CD14-positive monocyte (primary cell): ENCODE measurements around the gene TECPR1. TPM values are rescaled to one million over a fixed set of nuclear protein-coding genes. Genes with fewer than 3 reads are reported as not detected.

Source experiments
- DNase-seq, 3 donors: peaks; one replicate each; pipeline ENCODE4 v3.0.0-alpha.2; 2011 to 2022
- H2AFZ ChIP-seq: 2 replicates; pipeline ENCODE4 v1.6.0; 2012; ENCODE audit warnings: mild to moderate bottlenecking, low read depth, low read length, inconsistent platforms; ENCODE audit not compliant: insufficient read depth, poor library complexity, severe bottlenecking
- H3K27ac ChIP-seq, 2 donors: 1 replicate in 1 of 2; 2 replicates in 1 of 2; pipeline ENCODE4 v1.5.1; 2012 to 2013; ENCODE audit warnings: low read length in 2 of 2, control low read depth in 1 of 2, inconsistent platforms in 1 of 2, low read depth in 1 of 2, mild to moderate bottlenecking in 1 of 2
- H3K27me3 ChIP-seq, 2 donors: one replicate each; pipeline versions ENCODE4 v1.6.0 to v1.6.1; 2011 to 2013; ENCODE audit warnings: low read length in 2 of 2; ENCODE audit not compliant: control insufficient read depth in 2 of 2, insufficient read depth in 2 of 2
- H3K36me3 ChIP-seq, 2 donors: replicated peaks in 1 of 2; 1 replicate in 1 of 2; 2 replicates in 1 of 2; pipeline versions ENCODE4 v1.5.1 to v1.6.1; 2012 to 2013; ENCODE audit warnings: low read length in 2 of 2, control low read depth in 1 of 2, inconsistent platforms in 1 of 2, mild to moderate bottlenecking in 1 of 2; ENCODE audit not compliant: insufficient read depth in 2 of 2, control insufficient read depth in 1 of 2
- H3K4me1 ChIP-seq, 2 donors: 1 replicate in 1 of 2; 2 replicates in 1 of 2; pipeline versions ENCODE4 v1.5.1 to v1.6.1; 2012 to 2013; ENCODE audit warnings: low read length in 2 of 2, control low read depth in 1 of 2, inconsistent platforms in 1 of 2, mild to moderate bottlenecking in 1 of 2, moderate library complexity in 1 of 2; ENCODE audit not compliant: insufficient read depth in 2 of 2, control insufficient read depth in 1 of 2
- H3K4me2 ChIP-seq: replicated peaks from 2 replicates; pipeline ENCODE3; 2012; ENCODE audit warnings: low read length, moderate library complexity, mild to moderate bottlenecking; ENCODE audit not compliant: poor library complexity, severe bottlenecking; ENCODE audit errors: extremely low read depth
- H3K4me3 ChIP-seq, 3 experiments: fragments of 200-600 bp in 1 of 3; sonication (generic) in 1 of 3; replicated peaks in 1 of 3; 1 replicate in 2 of 3; 2 replicates in 1 of 3; pipeline ENCODE4 v1.5.1; 2011 to 2013; ENCODE audit warnings: low read length in 3 of 3, mild to moderate bottlenecking in 3 of 3, control low read depth in 2 of 3, low read depth in 2 of 3, inconsistent platforms in 1 of 3, moderate library complexity in 1 of 3
- H3K79me2 ChIP-seq: 2 replicates; pipeline ENCODE4 v1.6.0; 2012; ENCODE audit warnings: mild to moderate bottlenecking, control low read depth, inconsistent platforms, low read length, moderate library complexity; ENCODE audit not compliant: insufficient read depth
- H3K9ac ChIP-seq: 2 replicates; pipeline ENCODE4 v1.6.0; 2017; ENCODE audit warnings: low read length, mild to moderate bottlenecking; ENCODE audit not compliant: insufficient read depth, poor library complexity, severe bottlenecking
- H3K9me3 ChIP-seq, 2 donors: replicated peaks in 1 of 2; 1 replicate in 1 of 2; 2 replicates in 1 of 2; pipeline versions ENCODE4 v1.5.1 to v1.6.1; 2012 to 2013; ENCODE audit warnings: low read length in 2 of 2, control low read depth in 1 of 2; ENCODE audit not compliant: control insufficient read depth in 1 of 2, insufficient read depth in 1 of 2
- H4K20me1 ChIP-seq: 2 replicates; pipeline ENCODE4 v1.6.0; 2012; ENCODE audit warnings: mild to moderate bottlenecking, low read length, control low read depth, moderate library complexity; ENCODE audit not compliant: insufficient read depth
- H3K27ac Mint-ChIP-seq, 7 donors: one replicate each; pipeline ENCODE4 v1.8.0; 2020; ENCODE audit warnings: mild to moderate bottlenecking in 7 of 7, mixed read lengths in 7 of 7, moderate library complexity in 6 of 7, inconsistent platforms in 2 of 7
- H3K27me3 Mint-ChIP-seq, 3 donors: one replicate each; pipeline ENCODE4 v1.8.0; 2021 to 2022; ENCODE audit warnings: low read depth in 3 of 3, mild to moderate bottlenecking in 3 of 3, mixed read lengths in 3 of 3, moderate library complexity in 3 of 3, inconsistent platforms in 1 of 3
- H3K36me3 Mint-ChIP-seq, 2 donors: one replicate each; pipeline ENCODE4 v1.8.0; 2020; ENCODE audit warnings: mixed read lengths in 2 of 2, inconsistent platforms in 1 of 2, mild to moderate bottlenecking in 1 of 2
- H3K4me1 Mint-ChIP-seq: one replicate; pipeline ENCODE4 v1.8.0; 2020; ENCODE audit warnings: mild to moderate bottlenecking, mixed read lengths
- H3K4me3 Mint-ChIP-seq, 2 donors: one replicate each; pipeline ENCODE4 v1.8.0; 2020; ENCODE audit warnings: mild to moderate bottlenecking in 2 of 2, mixed read lengths in 2 of 2, moderate library complexity in 1 of 2
- H3K9me3 Mint-ChIP-seq, 7 donors: one replicate each; pipeline ENCODE4 v1.8.0; 2020 to 2022; ENCODE audit warnings: mixed read lengths in 7 of 7, mild to moderate bottlenecking in 6 of 7, moderate library complexity in 6 of 7, inconsistent platforms in 2 of 7
- WGBS: methylation state at CpG from one replicate; pipeline ENCODE4 v1.1.5; 2013; ENCODE audit warnings: missing lambda C conversion rate; ENCODE audit not compliant: insufficient coverage; 5-methylcytosine and 5-hydroxymethylcytosine counted together
- intact Hi-C, 2 donors: fragments of 100-400 bp; cut with micrococcal nuclease; formaldehyde crosslinking; loops; one replicate each; pipeline versions ENCODE4 v1.15.0 to v1.15.1; 2023
- polyA plus RNA-seq, 3 donors: library from polyadenylated mRNA; depleted of rRNA in 1 of 3; unstranded in 2 of 3; stranded (reverse) in 1 of 3; fragments of 300-500 nt in 2 of 3; fragments of >200 nt in 1 of 3; fragmentation: Illumina TruSeq in 2 of 3; gene quantifications; 1 replicate in 2 of 3; 2 replicates in 1 of 3; pipeline ENCODE4 v1.2.3, GENCODE V29; 2012 to 2021
- TF ChIP-seq, protein P1 (sequence below): fragments of 200-600 bp; IDR thresholded peaks from one replicate; pipeline ENCODE4 v1.8.0; 2022; ENCODE audit warnings: antibody characterized with exemption, mild to moderate bottlenecking

TECPR1 gene
- polyA plus RNA-seq, 3 donors, result 5.7 to 20.0 (median 10.2) TPM

DNA sequence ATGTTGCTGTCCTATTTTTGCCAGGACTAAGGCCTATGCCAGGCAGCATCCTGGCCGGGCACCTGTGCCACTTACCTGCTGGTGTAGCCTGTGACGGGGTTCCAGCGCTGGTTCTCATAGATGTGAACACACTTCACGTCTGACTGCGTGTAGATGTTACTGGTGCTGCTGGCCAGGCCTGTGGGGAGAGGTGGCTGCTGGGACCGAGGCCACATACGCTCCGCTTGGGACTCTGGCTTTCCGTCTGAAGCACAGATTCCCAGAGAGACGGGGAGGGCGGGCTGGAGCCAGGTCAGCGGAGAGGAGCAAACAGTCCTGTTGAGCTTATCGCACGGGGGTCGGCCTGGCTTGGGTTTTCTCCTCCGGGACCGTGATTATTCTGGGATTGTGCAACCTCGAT, 24.1 kb downstream of the TECPR1 start:
- H3K4me1 Mint-ChIP-seq, result no peaks in the 10 kb centered on the region
- Histone ChIP-seq H3K4me2 (no peak overlapping the region), H3K27ac (no peak overlapping the region), H3K9ac (no peak overlapping the region), H3K27me3 (no peaks in the 10 kb centered on the region), H3K4me3 (no peak overlapping the region), H3K9me3 (no peaks in the 10 kb centered on the region), H3K79me2 (no peaks in the 10 kb centered on the region), H4K20me1 (no peaks in the 10 kb centered on the region), H3K4me1 (no peaks in the 10 kb centered on the region), H3K36me3 (peaks cover 64 to 84% of the 10 kb centered on the region in 2 donors), H2AFZ (no peak overlapping the region)
- DNase-seq, result no peak
- no peak overlapping the region for H3K27ac Mint-ChIP-seq
- TF ChIP-seq, protein P1, sequence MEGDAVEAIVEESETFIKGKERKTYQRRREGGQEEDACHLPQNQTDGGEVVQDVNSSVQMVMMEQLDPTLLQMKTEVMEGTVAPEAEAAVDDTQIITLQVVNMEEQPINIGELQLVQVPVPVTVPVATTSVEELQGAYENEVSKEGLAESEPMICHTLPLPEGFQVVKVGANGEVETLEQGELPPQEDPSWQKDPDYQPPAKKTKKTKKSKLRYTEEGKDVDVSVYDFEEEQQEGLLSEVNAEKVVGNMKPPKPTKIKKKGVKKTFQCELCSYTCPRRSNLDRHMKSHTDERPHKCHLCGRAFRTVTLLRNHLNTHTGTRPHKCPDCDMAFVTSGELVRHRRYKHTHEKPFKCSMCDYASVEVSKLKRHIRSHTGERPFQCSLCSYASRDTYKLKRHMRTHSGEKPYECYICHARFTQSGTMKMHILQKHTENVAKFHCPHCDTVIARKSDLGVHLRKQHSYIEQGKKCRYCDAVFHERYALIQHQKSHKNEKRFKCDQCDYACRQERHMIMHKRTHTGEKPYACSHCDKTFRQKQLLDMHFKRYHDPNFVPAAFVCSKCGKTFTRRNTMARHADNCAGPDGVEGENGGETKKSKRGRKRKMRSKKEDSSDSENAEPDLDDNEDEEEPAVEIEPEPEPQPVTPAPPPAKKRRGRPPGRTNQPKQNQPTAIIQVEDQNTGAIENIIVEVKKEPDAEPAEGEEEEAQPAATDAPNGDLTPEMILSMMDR, result no peak
- 96% methylated on average over 17 of the region's 18 CpGs for WGBS
- H3K36me3 Mint-ChIP-seq, result peaks cover 41 to 80% of the 10 kb centered on the region in 2 donors
- no peak overlapping the region for H3K4me3 Mint-ChIP-seq
- H3K9me3 Mint-ChIP-seq, result no peaks in the 10 kb centered on the region
- intact Hi-C loops, result no loop called here
- peaks cover 1 to 2% (median 2%) of the 10 kb centered on the region in 3 donors for H3K27me3 Mint-ChIP-seq

DNA sequence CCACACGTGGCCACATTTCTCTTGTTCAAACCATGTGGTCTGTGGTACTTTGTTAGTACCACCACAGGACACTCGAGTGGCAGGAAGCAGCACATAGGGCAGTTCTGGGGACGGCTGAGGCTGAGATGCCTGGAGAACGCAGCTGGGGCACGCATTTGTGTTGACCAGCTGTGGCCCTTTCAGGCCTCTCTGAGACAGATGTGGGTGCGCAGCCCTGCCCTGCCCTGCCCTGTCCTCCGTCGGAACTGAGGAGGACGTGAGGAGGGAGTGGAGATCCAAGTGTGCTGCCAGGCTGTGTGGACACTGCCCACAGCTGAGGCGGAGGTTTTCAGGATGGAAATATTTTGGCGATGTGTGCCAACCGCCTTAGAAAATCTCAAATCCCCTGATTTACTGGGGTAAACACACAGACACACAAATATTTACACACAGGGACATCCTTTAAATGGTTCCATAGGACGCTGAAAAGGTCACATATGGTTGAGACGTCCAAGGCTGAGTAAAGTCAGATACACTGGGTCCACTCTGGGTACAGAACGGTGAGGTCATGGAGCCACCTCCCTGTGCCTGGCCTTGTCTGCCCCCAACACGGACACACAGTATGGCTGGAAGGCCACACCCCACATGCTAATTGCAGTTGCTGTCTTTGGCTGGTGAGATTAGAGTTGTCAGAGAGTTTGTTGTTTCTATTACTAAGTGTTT, 26.0 kb downstream of the TECPR1 start:
- Histone ChIP-seq H3K4me2 (no peak overlapping the region), H4K20me1 (no peaks in the 10 kb centered on the region), H3K27me3 (no peaks in the 10 kb centered on the region), H3K79me2 (no peaks in the 10 kb centered on the region), H3K9me3 (no peaks in the 10 kb centered on the region), H2AFZ (no peak overlapping the region), H3K4me1 (no peaks in the 10 kb centered on the region), H3K4me3 (no peak overlapping the region), H3K9ac (no peak overlapping the region), H3K36me3 (peaks cover 71 to 86% of the 10 kb centered on the region in 2 donors), H3K27ac (no peak overlapping the region)
- H3K4me1 Mint-ChIP-seq, result no peaks in the 10 kb centered on the region
- H3K4me3 Mint-ChIP-seq, result no peak overlapping the region
- H3K9me3 Mint-ChIP-seq, result peaks cover 0 to 3% (median 0%) of the 10 kb centered on the region in 7 donors
- DNase-seq, result no peak
- TF ChIP-seq, protein P1, result no peak
- intact Hi-C loops, result no loop called here
- H3K27ac Mint-ChIP-seq, result no peak overlapping the region
- peaks cover 1 to 2% (median 2%) of the 10 kb centered on the region in 3 donors for H3K27me3 Mint-ChIP-seq
- 96% methylated on average over 12 of the region's 16 CpGs for WGBS
- H3K36me3 Mint-ChIP-seq, result peaks cover 42 to 80% of the 10 kb centered on the region in 2 donors
